Omental fat pad (tissue), 4 donors: Measurements from ENCODE around the gene PPM1M. TPM values are rescaled to one million over a fixed set of nuclear protein-coding genes. Genes with fewer than 3 reads are reported as not detected.
A peak's percentile ranks its signal among the peaks of the same experiment; 100 is the strongest.
"Not testable (repeated sequence)": the region's sequence is repeated elsewhere in the genome, so short reads cannot be mapped to it uniquely, and the experiment has no call there.

Experiments
- ATAC-seq: fragments of 150-250 bp; one replicate; pipeline ENCODE4 v1.9.1; 2016; ENCODE audit warnings: mild to moderate bottlenecking, moderate library complexity; ENCODE audit not compliant: low FRiP score
- DNase-seq: peaks from one replicate; pipeline ENCODE4 v3.0.0-alpha.2; 2019; ENCODE audit warnings: low spot score
- CTCF ChIP-seq, 3 donors: fragments of 450-650 bp; IDR thresholded peaks; one replicate each; pipeline ENCODE4 v1.5.1; 2016 to 2017; ENCODE audit warnings: antibody characterized with exemption in 3 of 3, mild to moderate bottlenecking in 3 of 3, moderate library complexity in 2 of 3
- total RNA-seq, 4 donors: library from RNA; depleted of rRNA; stranded (reverse); fragments of >200 nt; gene quantifications; one replicate each; pipeline ENCODE4 v1.1.0, GENCODE V29; 2016

Gene PPM1M
- total RNA-seq, 4 donors from 2014 or later, result 17.0 to 32.2 (median 23.9) TPM

DNA sequence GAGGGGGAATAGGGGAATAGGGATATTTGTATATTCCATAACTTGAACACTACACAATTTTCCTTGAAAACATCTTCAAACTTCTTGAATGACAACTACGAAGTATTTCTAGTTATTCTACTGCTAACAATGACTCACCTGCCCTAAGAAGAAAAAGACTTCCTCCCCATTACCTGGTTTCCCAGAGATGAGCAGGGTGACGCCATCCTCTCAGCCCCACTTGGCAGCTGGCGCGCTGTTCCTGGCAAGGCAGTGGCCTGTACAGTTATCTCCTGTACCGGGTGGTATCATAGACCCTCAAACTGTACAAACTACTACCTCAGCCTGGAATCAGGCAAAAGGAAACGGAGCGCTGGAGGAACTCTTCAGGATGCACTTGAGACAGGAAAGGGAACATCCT, 22.5 kb downstream of the PPM1M start:
- no peak for DNase-seq
- no peak for TF ChIP-seq CTCF (IDR thresholded peaks at IDR 0.05)
- ATAC-seq, result no peak

GRCh38 chr3:52269776-52270175, 24.2 kb downstream of the PPM1M start:
- ATAC-seq (no peak), DNase-seq (no peak)
- TF ChIP-seq CTCF (IDR thresholded peaks at IDR 0.05), result no peak

- TF ChIP-seq CTCF (IDR thresholded peaks at IDR 0.05), result no peak
- ATAC-seq, result no peak
- DNase-seq, result no peak
These were observed 24.7 kb downstream of the PPM1M start for GRCh38 chr3:52270252-52270754.

GRCh38 chr3:52272172-52272571, 26.6 kb downstream of the PPM1M start:
- not testable (repeated sequence) for ATAC-seq, DNase-seq

DNA sequence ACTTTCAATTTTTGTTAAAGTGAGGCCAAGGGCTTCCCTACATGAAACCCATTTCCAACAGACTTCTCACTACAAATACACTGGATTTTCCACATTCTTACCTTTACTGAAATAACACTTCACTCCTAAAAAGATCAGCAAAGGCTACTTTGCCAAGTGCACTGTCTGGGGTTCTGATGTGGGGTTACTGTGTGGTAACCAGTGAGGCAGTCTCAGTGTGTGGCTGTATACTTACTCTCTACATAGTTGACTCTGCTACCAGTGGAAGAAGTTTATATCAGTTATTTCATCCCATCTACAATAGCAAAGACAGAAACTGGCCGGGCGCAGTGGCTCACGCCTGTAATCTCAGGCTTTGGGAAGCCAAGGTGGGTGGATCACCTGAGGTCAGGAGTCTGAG, 27.3 kb downstream of the PPM1M start:
- TF ChIP-seq CTCF (IDR thresholded peaks at IDR 0.05), result no peak
- ATAC-seq (no peak), DNase-seq (no peak)

DNA sequence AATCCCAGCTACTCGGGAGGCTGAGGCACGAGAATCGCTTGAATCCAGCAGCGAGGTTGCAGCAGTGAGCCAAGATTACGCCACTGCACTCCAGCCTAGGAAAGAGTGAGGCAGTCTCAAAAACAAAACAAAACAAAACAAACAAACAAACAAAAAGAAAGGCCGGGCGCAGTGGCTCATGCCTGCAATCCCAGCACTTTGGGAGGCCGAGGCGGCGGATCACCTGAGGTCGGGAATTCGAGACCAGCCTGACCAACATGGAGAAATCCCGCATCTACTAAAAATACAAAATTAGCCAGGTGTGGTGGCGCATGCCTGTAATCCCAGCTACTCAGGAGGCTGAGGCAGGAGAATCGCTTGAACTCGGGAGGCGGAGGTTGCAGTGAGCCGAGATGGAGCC, 29.2 kb downstream of the PPM1M start:
- not testable (repeated sequence) for DNase-seq, ATAC-seq

DNA sequence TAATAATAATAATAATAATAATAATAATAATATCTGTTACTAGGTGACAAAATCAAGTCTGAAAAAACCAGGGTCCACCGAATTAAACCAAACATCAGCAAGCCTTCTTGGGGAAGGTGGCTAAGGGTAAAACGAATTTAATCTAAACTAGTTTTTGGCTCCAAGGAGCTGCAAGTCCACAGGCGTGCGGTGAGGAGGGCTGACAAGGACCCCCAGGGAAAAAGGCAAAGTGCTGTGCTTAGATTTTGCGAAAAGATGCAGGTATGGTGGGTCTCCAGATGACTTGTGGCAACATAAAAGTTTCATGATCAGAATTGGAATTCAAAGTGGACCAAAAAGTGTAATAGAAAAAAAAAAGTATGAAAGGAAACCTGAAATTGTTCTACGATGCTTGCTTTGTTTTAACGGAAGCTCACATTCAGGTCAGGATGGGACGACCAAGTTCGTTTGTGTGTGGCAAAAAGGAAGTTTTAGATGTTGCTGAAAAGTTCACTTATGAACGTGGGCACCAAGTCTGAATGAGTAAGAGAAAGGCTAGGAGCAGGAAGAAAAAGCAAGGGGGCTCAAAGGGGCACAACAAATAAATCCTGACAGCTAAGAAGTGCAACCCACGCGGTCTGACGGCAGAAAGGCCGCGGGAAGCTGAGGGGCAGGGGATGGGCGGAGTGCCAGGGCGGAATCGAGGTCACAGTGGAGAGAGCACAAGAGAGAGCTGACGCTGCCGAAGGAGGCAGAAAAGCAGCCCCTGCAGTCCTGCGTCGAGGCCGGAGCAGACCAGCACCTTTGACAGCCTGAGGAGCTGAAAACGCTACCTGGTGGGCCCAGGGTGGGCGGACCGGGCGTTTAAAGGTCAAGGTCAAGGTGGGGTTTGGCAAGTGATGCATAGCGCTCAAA, 31.8 kb downstream of the PPM1M start:
- no peak for TF ChIP-seq CTCF (IDR thresholded peaks at IDR 0.05)
- peak; percentile 50 for ATAC-seq
- DNase-seq, result peak; percentile 58

DNA sequence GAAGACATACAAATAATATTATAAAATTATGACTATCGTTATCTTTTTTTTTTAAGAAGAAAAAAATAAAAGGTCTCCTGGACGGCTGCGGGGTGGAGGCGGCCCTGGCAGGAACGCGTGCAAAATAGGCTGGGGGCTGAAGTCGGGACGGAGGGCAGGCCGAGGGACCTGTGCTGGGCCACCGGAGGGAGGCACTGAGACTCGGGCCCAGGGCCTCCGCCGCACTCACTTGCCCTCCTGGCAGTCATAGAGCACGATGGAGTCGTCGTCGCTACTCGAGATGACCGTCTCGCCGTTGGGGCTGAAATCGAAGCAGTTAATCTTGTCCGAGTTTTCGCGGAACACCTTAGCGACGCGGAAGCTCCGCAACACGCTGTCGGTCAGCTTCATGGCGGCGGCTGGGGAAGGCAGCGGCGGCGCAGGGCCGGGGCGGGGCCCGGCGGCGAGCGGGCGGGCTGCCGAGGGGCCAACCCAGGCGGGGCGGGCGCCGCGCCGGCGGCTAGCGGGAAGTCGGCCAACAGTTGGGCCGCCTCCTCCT, 32.5 kb downstream of the PPM1M start:
- no peak for DNase-seq
- no peak for TF ChIP-seq CTCF (IDR thresholded peaks at IDR 0.05)
- peak; percentile 74 for ATAC-seq
